ENCODE results near the gene PITPNC1.
"Not testable (repeated sequence)": the region's sequence is repeated elsewhere in the genome, so short reads cannot be mapped to it uniquely, and the experiment has no call there.

- TF ChIP-seq EZH2 (optimal IDR thresholded peaks at IDR 0.05; ENCODE audit: low read depth, low read length); EZH2phosphoT487 (IDR thresholded peaks at IDR 0.05; ENCODE audit: low read length): not testable (repeated sequence)
- TF ChIP-seq, protein P1, sequence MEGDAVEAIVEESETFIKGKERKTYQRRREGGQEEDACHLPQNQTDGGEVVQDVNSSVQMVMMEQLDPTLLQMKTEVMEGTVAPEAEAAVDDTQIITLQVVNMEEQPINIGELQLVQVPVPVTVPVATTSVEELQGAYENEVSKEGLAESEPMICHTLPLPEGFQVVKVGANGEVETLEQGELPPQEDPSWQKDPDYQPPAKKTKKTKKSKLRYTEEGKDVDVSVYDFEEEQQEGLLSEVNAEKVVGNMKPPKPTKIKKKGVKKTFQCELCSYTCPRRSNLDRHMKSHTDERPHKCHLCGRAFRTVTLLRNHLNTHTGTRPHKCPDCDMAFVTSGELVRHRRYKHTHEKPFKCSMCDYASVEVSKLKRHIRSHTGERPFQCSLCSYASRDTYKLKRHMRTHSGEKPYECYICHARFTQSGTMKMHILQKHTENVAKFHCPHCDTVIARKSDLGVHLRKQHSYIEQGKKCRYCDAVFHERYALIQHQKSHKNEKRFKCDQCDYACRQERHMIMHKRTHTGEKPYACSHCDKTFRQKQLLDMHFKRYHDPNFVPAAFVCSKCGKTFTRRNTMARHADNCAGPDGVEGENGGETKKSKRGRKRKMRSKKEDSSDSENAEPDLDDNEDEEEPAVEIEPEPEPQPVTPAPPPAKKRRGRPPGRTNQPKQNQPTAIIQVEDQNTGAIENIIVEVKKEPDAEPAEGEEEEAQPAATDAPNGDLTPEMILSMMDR (IDR thresholded peaks at IDR 0.05; ENCODE audit: low read length) = not testable (repeated sequence)
Measured at GRCh38 chr17:67332162-67332508, 44.9 kb upstream of the PITPNC1 start.
